ENCODE data around the gene VAV3. TPM values are rescaled to one million over a fixed set of nuclear protein-coding genes. Genes with fewer than 3 reads are reported as not detected.

VAV3 gene
- total RNA-seq, 1 experiment from 2014 or later = not detected

DNA sequence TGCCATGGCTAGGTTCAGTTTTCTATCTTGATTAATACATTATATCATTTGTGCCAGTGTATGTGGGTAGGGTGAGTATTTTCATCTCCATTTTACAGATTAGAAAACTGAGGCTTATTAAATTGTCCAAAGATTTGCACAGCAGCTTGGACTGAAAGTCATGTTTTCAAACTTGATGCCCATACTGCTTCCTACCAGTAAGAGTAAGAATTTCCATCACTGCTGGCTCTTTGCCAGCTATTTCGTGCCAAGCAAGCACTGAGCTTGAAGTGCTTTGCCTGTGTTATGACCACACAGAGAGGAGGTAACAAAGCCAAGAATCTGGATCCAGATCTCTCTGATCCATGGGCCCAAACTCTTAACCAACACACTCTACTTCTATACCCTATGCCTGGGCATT is 295.0 kb downstream of the VAV3 start (continued):
- TF ChIP-seq ZBTB33 (IDR thresholded peaks at IDR 0.05; ENCODE audit: extremely low read depth, insufficient replicate concordance, low read length) = no peak
- TF ChIP-seq TCF7L2 (IDR thresholded peaks at IDR 0.05; ENCODE audit: borderline replicate concordance, extremely low read depth, insufficient read depth, insufficient read length) = no peak
- no peak for TF ChIP-seq SP1 (IDR thresholded peaks at IDR 0.05; ENCODE audit: low read depth)
- no peak for TF ChIP-seq POLR2AphosphoS5 (IDR thresholded peaks at IDR 0.05; ENCODE audit: low read depth, low read length)
- no peak for TF ChIP-seq FOSL1 (IDR thresholded peaks at IDR 0.05; ENCODE audit: low read depth)
- TF ChIP-seq SIN3A (IDR thresholded peaks at IDR 0.05; ENCODE audit: low read depth) = no peak
- TF ChIP-seq ZFX (IDR thresholded peaks at IDR 0.05) = no peak
- no peak for TF ChIP-seq RAD21 (IDR thresholded peaks at IDR 0.05; ENCODE audit: low read depth)
- TF ChIP-seq ELF1 (IDR thresholded peaks at IDR 0.05; ENCODE audit: borderline replicate concordance, low read depth) = no peak

- ChIA-PET POLR2A (no interaction called here), CTCF (no interaction called here), RAD21 (ENCODE audit: low non-redundant PET in 1 of 2, low total read pairs in 2 of 2, uncharacterized antibody in 2 of 2, unreplicated experiment in 2 of 2) (no interaction called here)
- Histone ChIP-seq H3K4me2 (ENCODE audit: low read length) (no peak overlapping the region), H3K4me3 (replicated peaks in 1 of 2; ENCODE audit: low read depth in 1 of 2, low read length in 2 of 2) (no peak overlapping the region), H4K20me1 (ENCODE audit: insufficient read depth) (no peaks in the 10 kb centered on the region), H3K9me2 (ENCODE audit: insufficient read depth) (no peaks in the 10 kb centered on the region), H3K27ac (ENCODE audit: low read depth, low read length) (no peak overlapping the region), H3K36me3 (ENCODE audit: control insufficient read depth in 1 of 2, insufficient read depth in 2 of 2, low read length in 2 of 2) (no peaks in the 10 kb centered on the region), H3K9me3 (ENCODE audit: control insufficient read depth in 1 of 2, insufficient read depth in 1 of 2, low read depth in 1 of 2, low read length in 2 of 2) (peaks cover 0 to 3% of the 10 kb centered on the region in 2 experiments; a peak in 1 of 4 replicates), H3K9ac (ENCODE audit: low read length) (no peak overlapping the region), H3K79me2 (ENCODE audit: insufficient read depth, low read length) (no peaks in the 10 kb centered on the region), H2AFZ (ENCODE audit: low read depth, low read length, poor library complexity, severe bottlenecking) (no peak overlapping the region), H3K27me3 (ENCODE audit: insufficient read depth, low read length) (no peaks in the 10 kb centered on the region), H3K4me1 (ENCODE audit: control insufficient read depth in 1 of 2, insufficient read depth in 2 of 2, low read length in 2 of 2) (no peaks in the 10 kb centered on the region)
- no TSS peak for BruUV-seq (replicated peaks)
- ATAC-seq (no peak), DNase-seq (ENCODE audit: low read depth, low spot score) (no peak)
- intact Hi-C loops (cut with micrococcal nuclease) = no loop called here
- TF ChIP-seq ELF1 (IDR thresholded peaks at IDR 0.05; ENCODE audit: borderline replicate concordance, low read depth) = no peak
- no peak for TF ChIP-seq ZBTB33 (IDR thresholded peaks at IDR 0.05; ENCODE audit: extremely low read depth, insufficient replicate concordance, low read length)
- no peak for TF ChIP-seq SP1 (IDR thresholded peaks at IDR 0.05; ENCODE audit: low read depth)
- TF ChIP-seq EGR1 (IDR thresholded peaks at IDR 0.05; ENCODE audit: low read depth) = no peak
- TF ChIP-seq RAD21 (IDR thresholded peaks at IDR 0.05; ENCODE audit: low read depth) = no peak
- no peak for TF ChIP-seq POLR2AphosphoS5 (IDR thresholded peaks at IDR 0.05; ENCODE audit: low read depth, low read length)
- no peak for TF ChIP-seq CEBPB (IDR thresholded peaks at IDR 0.05; ENCODE audit: low read depth)
- TF ChIP-seq SIN3A (IDR thresholded peaks at IDR 0.05; ENCODE audit: low read depth) = no peak
- no peak for TF ChIP-seq ATF3 (IDR thresholded peaks at IDR 0.05)
- no peak for TF ChIP-seq SRF (IDR thresholded peaks at IDR 0.05; ENCODE audit: low read depth)
- no peak for TF ChIP-seq EZH2 (IDR thresholded peaks at IDR 0.05)
Measured at GRCh38 chr1:107668762-107669161, 296.2 kb downstream of the VAV3 start.
